NCI-H2081 (cell line): ENCODE results near the gene SYNGR2.

Source experiments
- DNase-seq, 2 experiments: peaks; one replicate each; lab custom pipeline; 2025; lab: John Stamatoyannopoulos, UW

SYNGR2 gene, protein sequence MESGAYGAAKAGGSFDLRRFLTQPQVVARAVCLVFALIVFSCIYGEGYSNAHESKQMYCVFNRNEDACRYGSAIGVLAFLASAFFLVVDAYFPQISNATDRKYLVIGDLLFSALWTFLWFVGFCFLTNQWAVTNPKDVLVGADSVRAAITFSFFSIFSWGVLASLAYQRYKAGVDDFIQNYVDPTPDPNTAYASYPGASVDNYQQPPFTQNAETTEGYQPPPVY

DNA sequence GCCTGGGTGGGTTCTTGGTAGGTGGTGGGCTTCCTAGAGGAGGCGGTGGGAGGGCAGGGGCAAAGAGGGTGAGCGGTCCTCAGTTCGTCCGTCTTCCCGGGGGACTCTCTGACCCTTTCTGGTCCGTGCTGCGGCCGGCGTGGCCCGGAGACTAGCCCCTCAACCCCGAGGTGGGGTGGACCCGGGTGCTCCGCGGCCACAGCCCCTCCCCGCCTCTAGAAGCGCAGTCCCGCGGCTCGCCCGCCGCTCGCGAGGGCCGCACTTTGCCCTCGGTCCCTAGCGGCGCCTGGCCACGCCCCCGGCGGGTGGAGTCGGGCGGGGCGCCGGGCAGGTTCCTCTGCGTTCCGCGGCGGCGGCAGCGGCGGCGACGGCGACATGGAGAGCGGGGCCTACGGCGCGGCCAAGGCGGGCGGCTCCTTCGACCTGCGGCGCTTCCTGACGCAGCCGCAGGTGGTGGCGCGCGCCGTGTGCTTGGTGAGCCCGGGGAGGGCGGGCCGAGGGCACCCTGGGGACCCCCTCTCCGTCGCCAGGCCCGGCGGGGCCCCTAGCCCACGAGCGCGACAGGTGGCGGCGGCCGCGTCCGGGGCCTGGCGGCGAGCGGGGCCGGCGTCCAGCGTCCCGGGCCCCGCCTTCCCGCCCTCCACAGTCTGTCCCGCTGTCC, at the start of gene SYNGR2:
Gene SYNGR2, plus strand, starts transcription at position 340 of the 661 bp plus-strand sequence. Its CDS starts 36 bp downstream, at position 376.
- DNase-seq, result peak; percentile 87 to 89

DNA sequence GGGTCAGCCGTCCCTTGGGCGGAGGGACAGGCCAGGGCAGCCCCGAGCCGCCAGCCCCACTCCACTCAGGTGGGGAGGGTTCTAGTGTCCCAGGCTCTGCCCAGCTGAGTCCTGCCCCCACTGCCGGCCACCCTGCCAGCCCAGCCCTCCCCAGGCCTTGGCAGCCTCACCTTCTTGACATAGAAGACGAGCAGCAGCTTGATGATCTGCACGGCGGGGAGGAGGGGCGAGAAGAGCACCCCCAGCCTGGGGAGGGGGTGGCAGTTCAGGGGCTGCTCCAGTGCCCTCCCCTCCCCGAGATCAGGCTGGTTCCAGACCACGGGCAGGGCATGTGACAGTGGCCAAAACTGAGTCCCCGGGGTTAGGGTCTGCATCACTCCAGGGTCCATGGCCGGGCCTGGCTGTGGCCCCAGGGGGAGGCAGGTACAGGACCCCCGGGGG, 49.6 kb upstream of the SYNGR2 start:
- no peak for DNase-seq

DNA sequence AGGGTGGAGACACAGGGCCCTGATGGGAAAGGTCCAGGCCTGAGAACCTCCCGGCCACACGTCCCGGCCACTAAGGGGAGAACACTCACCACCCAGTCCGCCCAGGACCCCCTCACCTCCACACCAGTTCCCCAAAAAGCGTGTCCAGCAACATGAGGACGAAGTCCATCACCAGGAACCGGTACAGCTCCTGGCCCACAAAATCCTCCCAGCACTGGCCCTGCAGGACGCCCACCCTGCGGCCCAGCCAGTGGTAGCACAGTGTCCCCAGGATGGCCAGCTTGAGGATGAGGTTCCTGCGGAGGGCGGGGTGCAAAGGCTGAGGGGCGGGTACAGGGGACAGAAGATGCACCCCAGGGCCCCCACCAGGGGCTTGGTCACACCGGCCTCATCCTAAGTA, 47.8 kb upstream of the SYNGR2 start:
- no peak for DNase-seq

DNA sequence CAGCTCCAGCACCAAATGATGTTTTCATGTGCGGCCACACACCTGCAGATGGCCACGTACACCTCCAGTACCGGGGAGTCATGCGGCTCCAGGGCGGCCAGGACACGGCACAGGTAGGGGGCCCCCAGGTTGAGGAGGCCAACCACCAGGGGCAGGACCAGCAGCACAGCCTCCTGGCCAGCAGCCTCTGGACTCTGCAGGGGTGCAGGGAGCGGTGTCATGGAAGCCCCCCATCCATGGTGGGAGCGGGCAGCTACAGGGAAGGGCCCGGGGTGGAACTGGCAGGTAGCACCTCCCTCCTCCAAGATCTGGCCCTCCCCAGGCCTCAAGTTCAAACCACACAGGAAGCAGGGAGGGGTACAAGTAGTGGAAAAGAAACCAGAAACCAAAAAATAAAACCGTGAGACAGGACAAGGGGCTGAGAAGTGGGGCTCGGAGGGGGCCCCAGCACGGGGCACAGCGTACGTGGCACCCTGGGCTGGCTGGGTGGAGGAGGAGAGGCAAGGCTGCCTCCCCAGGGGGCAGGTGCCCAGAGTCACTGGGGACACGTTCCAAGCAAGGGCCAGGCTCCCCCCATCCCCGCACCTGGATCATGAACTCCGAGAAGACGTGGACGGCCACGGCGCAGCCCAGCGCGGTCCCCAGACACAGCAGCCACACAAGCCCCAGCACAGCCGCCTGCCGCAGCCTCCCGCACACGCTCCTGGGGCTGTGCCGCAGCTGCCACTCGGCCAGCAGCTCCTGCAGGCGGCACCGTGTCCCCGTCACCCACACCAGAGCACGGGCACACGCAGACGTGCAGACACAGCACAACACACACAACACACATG, 47.2 kb upstream of the SYNGR2 start:
- no peak for DNase-seq

DNA sequence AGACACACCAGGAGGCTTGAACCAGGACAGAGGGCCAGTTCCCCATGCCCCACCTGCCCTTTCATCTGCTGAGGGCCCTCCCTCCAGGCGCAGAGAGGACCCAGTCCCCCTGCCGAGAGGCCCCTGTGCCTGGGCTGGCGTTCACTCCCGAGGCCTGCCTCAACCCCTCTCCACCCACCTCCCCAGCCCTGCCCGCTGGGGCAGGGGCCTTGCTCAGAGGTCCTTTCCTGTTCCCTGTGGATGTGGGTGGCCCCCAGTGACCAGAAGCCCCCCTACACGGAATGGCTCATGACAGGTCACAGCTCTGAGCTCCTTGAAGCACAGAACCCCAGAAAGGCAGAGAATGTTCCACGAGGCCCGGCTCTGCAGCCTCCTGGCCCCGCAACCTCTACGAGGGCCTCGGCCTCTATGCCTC, 46.6 kb upstream of the SYNGR2 start:
- no peak for DNase-seq

DNA sequence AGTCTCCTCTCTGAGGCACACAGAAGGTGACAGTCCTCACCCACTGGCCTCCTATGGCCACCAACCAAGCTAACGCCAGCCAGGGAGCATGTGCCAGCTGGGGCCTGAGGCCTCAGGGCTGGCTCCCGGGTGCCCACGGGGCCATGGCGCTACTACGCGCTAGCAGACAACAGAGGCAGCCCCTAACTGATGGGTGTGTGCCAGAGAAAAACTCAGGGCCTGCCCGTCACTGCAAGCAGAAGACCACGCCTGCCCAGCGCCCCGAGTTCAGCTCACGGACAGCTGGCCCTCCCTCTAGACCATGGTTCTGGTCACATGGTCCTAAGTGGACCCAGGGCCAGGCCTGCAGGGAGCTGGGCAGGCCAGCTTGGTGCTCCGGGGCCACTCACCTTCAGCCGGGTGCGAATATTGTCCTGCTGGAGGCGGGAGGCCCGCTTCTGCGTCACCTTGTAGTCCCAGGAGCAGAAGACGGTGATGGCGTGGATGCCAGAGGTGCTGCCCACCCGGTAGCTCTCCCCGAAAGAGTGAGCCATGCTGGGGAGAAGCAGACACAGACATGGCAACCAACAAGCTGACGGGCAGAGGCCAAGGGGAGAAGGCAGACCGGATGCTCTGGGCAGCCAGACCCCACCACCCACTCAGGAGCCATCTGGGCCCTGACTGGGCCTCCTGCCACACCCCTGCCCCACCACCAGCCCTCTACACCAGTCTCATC, 46.0 kb upstream of the SYNGR2 start:
- DNase-seq, result no peak

DNA sequence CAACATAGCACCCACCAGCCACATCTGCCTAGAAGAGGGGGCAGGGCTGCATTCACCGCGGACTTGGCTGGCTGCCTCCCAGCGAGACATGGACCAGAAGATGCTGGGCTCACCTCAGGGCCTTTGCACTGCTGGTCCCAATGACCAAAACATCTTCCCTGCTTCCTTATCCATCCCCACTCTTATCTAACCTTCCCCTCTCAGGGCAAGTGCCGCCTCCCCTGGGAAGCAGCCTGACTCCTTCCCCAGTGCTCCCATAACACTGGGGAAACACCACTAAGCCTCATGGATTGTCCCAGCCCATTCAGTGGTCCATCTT, 45.5 kb upstream of the SYNGR2 start:
- no peak for DNase-seq

DNA sequence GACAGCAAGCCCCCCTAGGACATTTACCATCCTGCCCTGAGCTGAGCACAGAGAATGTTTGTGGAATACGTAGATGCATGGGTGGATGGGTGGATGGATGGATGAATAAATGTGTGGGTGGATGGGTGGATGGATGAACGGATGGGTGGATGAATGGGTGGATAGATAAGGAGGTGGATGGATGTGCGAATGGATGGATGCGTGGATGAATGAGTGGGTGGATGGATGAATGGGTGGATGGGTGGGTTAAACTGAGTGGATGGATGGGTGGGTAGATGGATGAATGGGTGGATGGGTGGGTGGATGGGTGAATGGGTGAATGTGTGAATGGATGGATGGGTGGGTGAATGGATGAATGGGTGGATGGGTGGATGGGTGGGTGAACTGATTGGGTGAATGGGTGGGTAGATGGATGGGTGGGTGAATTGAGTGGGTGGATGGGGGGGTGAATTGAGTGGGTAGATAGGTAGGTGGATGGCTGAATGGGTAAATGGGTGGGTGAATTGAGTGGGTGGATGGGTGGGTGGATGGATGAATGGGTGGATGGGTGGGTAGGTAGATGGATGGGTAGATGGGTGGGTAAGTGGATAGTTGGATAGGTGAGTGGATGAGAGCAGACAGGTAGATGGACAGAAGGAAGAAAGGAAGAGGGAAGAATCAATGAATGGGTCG, 45.0 kb upstream of the SYNGR2 start:
- DNase-seq, result no peak

DNA sequence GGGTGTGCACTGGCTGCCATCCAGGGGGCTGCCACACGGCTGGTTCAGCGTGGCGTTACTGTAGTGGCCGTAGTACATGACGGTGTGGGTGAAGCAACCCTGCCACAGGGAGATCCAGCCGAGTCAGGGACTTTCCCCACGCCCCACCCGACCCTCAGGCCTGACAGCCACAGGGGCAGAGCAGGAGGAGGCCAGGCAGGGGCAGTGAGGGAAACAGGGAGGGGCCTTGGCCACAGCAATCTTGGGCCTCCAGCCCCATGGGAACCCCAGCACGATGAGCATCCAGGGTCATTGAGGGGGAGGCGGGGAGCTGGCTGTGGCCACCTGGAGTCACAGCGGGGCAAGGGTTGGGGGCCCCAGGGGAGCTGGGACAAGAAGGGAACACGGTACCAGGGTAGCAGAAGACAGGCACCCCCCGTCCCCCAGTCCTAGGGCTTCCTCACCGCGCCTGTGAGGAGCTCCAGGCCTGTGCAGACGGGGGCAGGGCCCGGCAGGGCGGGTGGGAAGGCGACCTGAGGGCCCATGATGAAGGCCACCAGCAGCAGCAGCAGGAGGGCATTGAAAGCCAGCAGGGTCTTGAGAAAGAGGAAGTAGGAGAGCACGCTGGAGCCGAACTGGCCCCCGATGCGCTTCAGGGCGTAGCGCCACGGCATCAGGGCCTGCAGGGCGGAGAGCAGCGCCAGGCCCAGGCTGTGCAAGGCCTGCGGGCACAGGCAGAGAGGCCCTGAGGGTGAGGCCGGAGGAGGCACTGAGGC, 44.1 kb upstream of the SYNGR2 start:
- DNase-seq, result no peak

DNA sequence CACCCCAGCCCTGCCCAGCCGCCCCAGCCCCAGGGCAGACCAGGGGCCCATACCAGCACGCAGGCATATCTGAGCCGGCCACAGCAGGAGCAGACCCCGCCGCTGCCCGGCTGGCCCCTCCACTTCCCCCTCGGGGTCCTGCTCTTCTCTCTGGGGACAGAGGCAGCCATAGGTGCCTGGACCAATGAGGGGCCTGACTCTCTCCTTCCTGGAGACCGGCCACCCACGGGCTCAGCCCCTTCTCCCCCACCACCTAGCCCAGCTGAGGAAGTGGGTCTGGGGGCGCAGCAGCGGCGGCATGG, 43.6 kb upstream of the SYNGR2 start:
- DNase-seq, result no peak

DNA sequence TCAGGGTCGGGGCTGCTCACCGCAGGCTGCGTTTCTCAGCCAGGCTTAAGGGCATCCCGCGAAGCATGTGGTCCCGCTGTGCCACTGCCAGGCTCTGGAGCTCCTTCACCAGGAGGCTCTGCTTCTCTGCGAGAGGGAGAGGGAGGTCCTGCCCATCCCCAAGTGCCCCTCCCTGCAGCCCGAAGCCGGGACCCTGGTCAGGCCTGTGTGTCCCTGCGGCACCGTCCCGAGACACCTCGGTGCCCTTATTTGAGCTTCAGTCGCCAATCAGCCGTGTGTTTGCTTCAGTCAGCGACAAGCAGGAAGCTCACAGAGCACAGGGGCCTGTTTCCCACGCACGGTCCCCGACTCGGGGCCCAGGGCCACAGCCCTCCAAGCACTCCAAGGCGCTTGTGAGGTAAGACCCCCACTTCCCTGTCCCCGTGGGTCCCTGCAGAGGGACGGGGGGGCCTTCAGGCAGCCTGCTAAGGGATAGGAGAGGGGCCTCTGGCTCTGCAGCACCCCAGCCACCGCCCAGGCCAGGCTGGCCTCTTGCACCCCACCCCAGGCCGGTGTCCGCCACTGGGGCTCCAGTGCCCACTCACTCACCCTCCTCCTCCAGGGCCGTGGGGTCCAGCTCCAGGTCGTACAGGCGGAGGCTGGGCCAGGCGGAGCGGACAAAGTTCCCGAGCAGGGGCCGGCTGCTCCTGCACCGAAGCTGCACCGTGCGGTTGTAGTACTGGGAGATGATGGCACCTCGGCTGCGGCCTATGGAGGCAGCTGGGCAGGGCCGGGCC, 43.1 kb upstream of the SYNGR2 start:
- DNase-seq, result no peak

DNA sequence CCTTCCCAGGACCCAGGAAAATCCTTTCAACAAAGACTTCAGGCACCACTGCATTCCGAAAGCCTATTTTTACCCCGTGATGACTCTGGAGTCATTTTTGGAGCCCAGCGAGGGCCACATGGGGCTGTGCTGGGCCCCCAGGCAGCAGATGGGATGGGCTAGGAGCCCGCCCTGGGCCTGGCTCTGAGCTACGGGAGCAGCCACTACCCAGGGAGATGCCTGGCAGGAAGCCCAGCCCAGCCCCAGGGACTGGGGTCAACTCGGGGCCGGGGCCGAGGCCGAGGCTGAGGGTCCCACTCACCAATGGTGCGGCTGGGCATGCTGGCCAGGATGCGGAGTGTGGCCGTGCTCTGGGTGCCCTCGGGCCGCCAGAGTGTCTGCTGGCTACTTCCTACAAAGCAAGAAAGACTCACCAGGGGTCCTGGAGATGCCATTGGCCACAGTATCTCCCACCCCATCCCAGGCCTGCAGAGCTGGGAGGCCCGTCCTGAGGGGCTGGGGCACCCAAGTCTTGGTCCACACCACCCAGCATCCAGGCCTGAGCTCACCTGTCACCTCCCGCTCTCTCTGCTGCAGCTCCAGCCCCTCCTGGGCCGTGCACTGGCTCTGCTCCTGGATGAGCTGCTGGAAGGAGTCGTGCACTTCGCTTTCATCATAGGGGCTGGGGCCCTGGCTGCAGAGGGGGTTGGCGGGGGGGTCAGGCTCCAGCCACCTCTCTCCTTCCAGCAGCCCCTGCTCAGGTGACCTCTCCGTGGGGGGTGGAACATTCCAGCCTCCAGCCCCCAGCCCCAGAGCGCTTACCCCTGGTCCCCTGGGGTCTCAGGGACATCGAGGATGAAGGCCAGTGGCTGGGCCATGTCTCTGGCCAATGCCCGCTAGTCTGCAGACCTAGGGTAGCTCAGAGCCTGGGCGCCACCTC, 42.1 kb upstream of the SYNGR2 start:
- DNase-seq, result no peak

DNA sequence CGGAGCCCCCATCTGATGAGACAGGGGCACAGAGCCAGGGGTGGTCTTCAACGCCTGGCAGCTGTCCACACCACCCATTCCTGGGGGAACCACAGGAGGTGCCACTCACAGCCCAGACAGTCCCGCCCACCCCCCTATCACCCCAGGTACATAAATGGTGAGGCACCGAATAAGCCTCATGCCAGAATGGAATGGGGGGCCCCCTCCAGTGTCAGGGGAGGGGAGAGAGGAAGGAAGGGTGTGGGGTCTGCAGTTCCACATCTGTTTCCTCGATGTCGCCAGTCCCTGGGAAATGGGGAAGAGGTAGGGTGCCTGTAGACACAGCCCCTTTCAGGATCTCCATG, 41.5 kb upstream of the SYNGR2 start:
- no peak for DNase-seq

DNA sequence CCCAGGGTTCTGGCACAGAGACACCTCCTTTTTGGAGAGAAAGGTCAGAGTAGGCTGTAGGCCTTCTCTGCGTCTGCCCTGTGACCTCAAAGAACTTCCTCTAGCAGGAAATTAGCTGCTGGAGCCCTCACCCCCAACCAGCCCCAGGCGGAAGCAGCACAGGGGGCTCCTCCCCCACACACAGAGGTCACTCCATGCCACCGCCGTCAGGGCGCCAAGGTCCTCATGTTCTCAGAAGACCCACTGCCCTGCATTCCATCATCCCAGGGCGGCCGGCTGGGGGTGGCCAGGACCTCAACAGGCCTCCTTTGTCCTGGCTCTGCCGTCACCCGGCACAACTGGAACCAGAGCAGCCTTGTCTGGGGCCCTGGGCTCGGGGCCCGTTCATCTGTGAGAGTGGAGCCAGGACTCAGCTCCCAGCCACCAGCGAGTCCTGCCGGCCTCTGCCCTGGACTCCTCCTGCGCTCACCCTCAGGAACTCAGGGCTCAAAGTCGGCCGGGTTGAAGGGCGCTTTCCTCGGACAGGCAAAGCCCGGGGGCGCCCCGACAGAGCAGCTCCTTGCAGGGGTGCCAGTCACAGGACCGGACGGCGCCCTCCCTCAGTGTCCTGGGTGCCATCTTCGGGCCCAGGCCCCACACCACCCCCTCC, 41.0 kb upstream of the SYNGR2 start:
- DNase-seq, result no peak

DNA sequence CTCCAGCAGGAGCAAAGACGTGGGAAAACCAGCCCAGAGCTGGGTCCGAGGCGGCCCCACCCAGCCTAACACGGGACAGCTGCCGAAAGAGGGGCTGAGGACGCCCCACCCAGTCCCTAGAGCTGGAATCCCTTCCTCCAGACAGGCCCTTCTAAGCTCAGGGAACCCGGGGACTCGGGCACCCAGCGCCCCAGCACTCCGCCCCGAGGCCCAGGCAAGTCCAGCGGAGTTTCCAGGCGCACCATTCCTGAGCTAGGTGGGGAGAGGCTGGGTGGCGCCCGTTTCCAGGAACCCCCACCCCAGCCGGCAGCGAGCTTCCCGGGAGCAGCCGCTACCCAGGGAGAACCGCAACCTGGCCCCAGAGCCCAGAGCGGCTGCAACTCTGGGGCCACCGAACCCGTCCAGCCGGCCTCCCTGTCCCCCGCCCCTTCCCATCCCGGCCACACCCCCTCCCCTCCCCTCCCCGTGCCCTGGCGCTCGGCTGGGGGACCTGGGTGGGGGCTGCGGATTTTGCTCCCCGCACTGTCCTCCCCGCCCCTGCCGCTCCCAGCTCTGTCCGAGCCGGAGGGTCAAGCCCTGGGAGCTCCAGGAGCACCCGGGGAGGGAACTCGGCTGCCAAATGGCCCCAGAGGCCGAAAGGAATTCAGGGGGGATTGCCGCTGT, 40.4 kb upstream of the SYNGR2 start:
- DNase-seq, result peak; percentile 11 to 30

DNA sequence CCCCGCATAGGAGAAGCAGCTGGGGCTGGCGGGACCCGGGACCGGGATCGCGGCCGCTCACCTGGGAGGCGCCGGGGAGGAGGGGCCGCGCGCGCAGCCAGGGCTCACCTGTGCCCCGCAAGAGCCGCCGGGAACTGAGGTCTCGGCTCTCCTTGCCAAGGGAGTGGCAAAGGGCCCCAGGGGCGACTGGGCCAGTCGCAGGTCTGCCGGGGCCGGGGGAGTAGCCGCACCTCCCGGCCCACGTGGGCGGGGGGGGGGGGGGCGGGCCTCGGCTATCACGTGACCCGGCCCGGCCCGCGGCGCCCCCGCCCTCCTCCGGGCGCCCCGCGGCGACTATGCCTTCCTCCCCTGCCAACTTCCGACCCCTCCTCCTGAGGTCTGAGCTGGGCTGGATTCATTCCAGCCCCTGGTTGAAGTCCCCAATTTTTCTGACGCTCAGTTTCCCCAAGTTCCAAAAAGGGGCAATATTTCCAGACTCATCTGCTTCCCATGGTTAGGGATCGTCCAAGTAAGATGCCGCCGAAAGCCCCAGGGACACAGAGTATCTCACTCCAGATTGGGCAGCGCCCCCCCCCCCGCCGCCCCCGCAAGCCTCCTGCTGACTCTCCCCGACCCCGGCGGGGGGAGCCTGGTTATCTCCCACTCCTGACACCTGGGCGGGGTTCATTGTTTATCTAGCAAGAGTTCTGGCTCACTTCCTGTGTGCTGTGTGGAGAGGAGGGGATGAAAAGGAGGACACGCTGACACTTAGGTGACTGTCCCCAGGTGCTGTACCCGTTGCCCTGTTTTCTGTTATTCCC, 39.6 kb upstream of the SYNGR2 start, which contains the start of gene TMC6:
Gene TMC6, minus strand, starts transcription at position 205 of the 800 bp plus-strand sequence. CDS start 1,923 bp downstream, outside the sequence.
- peak; percentile 54 to 69 for DNase-seq

DNA sequence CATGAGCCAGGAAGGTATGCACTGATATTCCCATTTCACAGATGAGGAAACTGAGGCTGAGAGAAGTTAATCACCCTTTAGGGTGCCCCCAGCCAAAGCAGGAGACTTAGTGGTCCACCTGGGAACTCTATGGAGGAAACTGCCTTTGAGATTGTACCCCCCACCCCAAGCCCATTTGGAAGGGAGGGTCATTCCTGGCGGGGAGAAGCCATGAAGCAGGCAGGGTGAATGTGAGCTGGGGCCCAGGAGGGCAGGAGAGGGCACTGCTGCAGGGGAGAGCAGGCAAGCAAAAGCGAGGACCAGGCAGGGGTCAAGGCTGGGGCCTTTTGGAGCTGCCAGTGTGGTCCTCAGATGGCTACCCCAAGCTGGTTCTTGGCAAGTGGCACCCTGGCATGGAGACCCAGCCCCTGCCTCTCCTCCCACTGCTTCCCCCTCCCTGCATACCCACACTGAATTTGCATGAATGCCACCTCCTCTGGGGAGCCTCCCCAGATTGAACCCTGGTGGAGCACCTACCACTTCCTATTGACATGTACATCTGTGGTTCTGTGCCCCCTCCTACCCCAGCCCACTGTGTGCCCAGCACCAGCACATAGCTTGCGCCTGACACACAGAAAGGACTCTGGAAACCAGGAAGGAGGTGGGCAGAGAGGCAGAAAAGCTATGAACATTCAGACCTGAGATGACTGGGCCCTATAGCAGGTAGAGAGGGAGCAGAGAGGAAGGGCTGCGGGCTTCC, 38.9 kb upstream of the SYNGR2 start:
- DNase-seq, result no peak
